Left kidney (tissue), 8 donors: ENCODE data around the gene GRK7. TPM values are rescaled to one million over a fixed set of nuclear protein-coding genes. Genes with fewer than 3 reads are reported as not detected.

ENCODE experiments used
- DNase-seq: peaks from one replicate; pipeline ENCODE4 v3.0.0-alpha.2; 2013
- long read RNA-seq, 8 donors: transcript quantifications; one replicate each; lab custom pipeline, GENCODE V29; 2026
- polyA plus RNA-seq: library from polyadenylated mRNA; unstranded; fragments of 120-200 nt; gene quantifications from one replicate; pipeline ENCODE4 v1.2.1, GENCODE V29; 2013; ENCODE audit not compliant: insufficient read length

The GRK7 gene, protein sequence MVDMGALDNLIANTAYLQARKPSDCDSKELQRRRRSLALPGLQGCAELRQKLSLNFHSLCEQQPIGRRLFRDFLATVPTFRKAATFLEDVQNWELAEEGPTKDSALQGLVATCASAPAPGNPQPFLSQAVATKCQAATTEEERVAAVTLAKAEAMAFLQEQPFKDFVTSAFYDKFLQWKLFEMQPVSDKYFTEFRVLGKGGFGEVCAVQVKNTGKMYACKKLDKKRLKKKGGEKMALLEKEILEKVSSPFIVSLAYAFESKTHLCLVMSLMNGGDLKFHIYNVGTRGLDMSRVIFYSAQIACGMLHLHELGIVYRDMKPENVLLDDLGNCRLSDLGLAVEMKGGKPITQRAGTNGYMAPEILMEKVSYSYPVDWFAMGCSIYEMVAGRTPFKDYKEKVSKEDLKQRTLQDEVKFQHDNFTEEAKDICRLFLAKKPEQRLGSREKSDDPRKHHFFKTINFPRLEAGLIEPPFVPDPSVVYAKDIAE (N-terminal part only)
- 0.18 TPM for polyA plus RNA-seq
- long read RNA-seq, donor 1, result 0 reads
- long read RNA-seq, donor 2, result 0 reads
- long read RNA-seq, donor 3, result 0 reads
- long read RNA-seq, donor 4, result 0 reads
- long read RNA-seq, donor 5, result 0 reads
- long read RNA-seq, donor 6, result 0 reads
- long read RNA-seq, donor 7, result 0 reads
- long read RNA-seq, donor 8, result 0 reads

DNA sequence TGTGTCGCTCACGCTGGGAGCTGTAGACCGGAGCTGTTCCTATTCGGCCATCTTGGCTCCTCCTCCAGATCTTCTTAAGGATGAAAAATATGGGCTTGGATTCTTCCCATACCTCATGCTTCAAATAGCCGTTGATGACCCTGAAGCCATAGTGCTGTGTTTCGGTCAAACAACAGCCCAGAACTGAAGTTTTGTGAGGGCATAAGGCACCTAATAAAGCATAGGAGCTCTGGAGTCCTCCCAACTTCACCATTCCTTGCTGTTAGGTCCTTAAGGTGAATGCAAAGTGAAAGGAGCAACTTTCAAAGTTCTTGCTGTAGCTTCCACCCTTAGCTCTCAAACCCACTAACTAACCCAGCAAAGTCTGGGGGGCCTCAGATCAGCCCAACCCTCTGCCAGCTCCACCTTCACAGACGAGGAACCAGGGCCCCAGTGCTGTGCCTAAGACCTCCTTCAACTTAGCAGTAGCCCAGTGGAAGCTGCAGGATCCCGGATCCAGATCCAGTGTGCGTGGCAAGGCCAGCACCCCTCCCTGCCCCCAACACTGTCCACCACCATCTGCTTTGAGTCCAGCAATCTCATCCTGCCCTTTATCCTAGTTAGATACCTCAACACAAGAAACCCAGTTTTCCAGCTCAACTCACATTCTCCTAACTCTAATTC lies at the start of gene GRK7:
Gene GRK7, plus strand, starts transcription at position 321 of the 663 bp plus-strand sequence. CDS start 14,877 bp downstream, outside the sequence.
- DNase-seq, result no peak

DNA sequence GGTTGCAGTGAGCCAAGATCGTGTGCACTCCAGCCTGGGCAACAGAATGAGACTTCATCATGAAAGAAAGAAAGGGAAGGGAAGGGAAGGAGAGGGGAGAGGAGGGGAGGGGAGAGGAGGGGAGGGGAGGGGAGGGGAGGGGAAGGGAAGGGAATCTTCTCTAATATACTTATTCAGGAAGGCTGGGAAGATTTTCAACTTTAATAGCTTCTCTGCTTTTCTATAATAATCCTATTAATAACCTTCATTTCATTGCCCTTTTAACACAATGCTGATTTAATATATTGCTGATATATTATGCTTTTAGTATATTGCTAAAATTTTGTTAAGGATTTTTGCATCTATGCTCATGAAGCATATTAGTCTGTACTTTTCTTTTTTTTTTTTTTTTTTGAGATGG lies 48.5 kb upstream of the GRK7 start:
- no peak for DNase-seq

- no peak for DNase-seq
Observed at GRCh38 chr3:141722081-141722480, 41.1 kb upstream of the GRK7 start.

DNA sequence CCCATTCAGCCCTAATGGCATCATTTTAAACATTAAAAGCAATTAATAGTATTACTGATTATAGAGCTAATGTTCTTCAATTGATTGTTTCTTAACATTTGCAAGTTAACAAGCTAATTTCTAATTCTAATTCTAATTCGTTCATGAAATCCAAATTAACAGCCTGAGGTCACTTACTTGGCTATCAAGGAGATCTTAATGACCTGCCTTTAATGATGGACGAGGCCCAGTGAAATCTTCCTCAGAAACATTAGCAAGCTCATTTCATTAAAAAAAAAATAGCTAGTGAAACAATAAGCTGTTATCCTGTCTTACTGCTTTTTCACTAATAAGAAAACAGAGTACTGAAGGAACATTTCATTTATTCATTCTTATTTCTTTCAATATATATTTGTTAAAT lies 40.6 kb upstream of the GRK7 start:
- DNase-seq, result no peak

DNA sequence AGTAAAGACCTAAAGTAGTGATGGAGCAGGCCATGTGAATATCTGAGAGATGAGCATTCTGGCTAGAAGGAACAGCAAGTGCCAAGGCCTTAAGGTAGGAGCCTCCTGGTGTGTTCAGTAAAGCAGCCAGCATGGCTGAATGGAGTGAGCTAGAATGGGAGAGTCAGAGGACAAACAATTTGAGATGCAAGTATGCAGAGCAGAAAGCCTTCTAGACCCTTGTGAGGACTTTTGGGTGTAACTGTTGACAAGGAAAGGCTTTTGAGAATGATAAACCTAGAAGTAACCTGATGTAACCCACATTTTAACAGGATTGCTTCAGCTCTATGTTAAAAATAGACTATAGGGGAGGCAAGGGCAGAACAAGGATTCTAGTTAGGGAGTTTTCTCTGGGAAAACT lies 40.0 kb upstream of the GRK7 start:
- DNase-seq, result no peak

DNA sequence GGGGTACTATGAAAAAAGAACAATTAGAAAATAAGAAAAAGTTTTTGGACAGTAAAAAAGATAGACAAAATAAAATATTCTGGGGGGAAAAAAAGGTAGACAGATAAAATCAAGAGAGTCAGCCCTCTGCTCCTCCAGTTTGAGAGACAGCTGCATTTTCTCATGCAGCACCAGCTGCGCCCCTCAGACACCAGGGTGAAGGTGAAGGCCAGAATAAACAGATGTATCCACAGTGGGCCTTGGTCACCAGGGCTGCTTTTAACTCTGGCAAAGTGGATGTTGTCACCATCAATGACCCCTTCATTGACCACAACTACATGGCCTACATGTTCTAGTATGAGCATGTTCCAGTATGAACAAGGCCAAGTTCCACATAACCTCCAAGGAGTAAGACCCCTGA lies 39.0 kb upstream of the GRK7 start:
- DNase-seq, result no peak

DNA sequence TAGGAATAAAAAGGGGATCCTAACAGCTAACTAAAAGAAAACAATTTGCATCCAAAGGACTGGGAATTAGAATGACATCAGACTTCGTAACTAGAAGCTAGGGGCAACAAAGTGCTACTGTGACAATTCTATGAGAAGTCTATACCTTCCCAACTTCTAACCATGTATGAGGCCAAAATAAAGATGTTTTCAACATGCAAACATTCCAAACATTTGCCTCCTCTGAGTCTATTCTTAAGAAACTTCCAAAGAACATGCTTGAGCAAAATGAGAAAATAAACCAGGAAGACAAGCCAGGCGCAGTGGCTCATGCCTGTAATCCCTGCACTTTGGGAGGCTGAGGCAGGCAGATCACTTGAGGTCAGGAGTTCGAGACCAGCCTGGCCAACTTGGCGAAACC lies 38.2 kb upstream of the GRK7 start:
- DNase-seq, result no peak

DNA sequence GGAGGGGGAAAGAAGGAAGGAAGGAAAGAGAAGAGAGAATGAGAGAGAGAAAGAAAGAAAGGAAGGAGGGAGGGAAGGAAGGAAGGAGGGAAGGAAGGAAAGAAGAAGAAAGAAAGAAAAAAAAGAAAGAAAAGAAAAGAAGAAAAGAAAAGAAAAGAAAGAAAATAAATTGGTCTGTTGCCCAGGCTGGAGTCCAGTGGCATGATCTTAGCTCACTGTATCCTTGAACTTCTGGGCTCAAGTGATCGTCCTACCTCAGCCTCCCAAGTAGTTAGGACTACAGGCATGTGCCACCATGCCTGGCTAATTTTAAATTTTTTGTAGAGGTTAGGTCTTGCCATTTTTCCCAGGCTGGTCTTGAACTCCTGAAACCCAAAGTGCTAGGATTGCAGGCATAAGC lies 36.7 kb upstream of the GRK7 start:
- DNase-seq, result no peak

- DNase-seq, result no peak
Observed at GRCh38 chr3:141728355-141728892, 34.8 kb upstream of the GRK7 start.

- no peak for DNase-seq
Observed at GRCh38 chr3:141729240-141729639, 34.0 kb upstream of the GRK7 start.

GRCh38 chr3:141735176-141735575 lies 28.0 kb upstream of the GRK7 start:
- no peak for DNase-seq

DNA sequence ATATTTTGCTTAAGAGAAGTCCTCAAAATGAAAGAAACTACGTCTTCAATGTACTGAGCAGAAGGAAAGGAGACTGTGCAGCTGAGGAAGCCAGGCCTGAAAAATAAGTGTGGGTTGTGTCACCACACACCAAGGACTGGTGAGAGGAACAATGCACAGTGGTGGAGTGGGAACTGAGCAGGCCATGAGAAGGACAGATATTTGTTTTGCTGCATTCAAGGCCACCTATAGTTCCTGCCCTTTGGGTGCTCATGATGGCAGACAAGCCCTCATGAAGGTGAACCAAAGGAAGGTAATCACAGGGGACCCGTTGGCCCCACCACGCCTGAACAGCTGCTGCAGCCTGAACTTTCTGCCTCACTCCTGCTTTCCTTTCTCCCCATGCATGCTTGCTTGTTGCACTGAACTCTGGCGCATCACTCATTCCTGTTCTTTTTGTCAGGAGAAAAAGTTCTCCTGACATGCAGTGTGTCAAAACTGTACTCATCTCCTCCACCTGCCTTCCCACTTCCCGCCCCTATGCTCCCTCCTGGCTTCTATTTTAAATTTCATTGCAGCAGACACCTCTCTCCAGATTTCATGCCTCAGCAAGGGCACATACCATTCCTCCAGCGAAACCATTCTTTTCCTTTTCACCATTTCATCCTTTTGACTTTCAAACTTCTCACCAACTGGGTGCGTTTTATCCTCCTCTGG lies 27.3 kb upstream of the GRK7 start:
- DNase-seq, result no peak

DNA sequence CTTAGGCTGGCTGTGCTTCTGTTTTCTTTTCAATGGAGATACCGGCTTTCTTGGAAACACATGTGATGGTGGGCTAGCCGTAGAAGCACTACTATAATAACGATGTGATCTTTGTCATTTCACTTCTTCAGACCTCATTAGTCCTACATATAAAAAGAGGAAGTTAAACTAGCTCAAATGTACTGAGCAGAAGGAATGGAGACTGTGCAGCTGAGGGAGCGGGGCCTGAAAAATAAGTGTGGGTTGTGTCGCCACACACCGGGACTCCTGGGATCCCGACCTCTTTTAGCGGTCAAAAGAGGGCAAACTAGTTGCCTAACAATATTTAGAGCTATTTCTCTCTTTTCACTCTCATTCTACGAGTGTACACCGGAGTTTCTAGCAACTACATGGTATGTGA lies 26.1 kb upstream of the GRK7 start:
- no peak for DNase-seq

DNA sequence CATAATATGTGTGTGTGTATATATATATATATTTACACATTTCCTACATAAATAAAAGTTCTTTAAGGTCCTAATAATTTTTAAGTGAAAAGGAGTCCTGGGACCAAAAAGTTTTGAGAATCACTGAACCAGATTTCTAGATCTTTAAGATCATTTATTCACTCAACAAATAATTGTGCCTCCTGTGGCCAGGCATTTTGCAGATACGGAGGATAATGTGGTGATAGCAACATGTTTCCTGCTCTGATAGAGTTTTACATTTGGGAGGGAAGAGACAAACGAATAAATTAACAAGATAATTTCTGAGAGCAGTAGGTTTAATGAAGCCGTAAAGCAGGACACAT lies 25.6 kb upstream of the GRK7 start:
- no peak for DNase-seq

DNA sequence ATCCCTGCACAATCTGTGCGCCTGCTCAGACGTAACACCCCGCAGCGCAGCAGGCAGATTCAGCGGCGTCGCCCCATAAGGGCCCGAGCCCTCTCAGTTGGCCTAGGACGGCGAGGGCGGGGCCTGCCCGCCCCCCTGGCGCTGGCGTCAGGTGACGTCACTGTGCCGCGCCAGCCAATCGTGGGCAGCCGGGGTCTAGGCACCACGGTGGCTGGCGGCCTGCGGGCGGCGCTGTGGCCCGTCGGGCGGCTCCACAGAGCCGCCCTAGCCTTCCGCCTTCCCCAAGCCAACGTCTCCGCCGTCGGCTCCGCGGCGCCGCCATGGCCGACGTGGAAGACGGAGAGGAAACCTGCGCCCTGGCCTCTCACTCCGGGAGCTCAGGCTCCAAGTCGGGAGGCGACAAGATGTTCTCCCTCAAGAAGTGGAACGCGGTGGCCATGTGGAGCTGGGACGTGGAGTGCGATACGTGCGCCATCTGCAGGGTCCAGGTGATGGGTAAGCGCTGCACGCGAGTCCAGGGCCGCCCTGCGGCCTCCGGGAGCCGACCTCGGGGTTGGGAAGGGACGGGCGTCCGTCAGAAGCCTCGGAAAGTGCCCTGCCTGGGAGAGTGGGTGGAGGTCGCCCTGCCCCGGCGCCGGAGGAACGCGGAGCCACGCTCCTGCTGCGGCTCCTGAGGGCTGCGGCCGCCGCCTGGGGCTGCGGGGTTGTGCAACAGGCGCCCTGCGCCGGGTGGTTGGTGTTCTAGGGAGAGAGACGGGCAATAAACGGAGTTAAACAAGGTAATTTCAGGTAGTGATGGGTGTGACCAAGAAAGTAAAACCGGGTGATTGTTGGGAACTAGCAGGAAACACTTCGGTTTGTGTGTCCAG lies 25.0 kb upstream of the GRK7 start, which contains the start of gene RNF7:
Gene RNF7, plus strand, starts transcription at position 277 of the 869 bp plus-strand sequence. Its CDS starts 44 bp downstream, at position 321.
- DNase-seq, result peak; percentile 94

DNA sequence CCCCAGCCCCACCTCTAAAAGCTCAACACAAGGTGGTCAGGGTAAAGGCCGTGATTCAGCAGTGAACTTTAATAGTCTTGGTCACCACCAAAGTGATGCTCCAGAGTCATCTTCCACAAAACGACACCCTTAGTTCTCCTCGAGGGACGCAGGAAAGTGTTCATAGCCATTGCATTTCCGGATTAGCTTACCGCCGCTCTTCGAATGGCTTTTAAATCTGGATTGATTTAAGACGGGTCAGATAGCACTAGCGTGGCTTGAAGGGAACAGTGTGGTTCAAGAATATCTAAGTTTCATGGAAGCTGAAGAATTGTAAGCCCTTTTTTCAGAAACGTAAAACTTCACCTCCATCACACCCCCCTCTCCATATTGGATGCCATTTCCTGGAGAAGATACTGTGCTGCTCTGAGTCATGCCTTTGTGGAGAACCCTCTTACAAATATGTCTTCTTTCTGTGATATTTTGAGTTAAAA lies 24.3 kb upstream of the GRK7 start:
- DNase-seq, result peak; percentile 39

- no peak for DNase-seq
Observed at GRCh38 chr3:141739731-141740130, 23.5 kb upstream of the GRK7 start.

DNA sequence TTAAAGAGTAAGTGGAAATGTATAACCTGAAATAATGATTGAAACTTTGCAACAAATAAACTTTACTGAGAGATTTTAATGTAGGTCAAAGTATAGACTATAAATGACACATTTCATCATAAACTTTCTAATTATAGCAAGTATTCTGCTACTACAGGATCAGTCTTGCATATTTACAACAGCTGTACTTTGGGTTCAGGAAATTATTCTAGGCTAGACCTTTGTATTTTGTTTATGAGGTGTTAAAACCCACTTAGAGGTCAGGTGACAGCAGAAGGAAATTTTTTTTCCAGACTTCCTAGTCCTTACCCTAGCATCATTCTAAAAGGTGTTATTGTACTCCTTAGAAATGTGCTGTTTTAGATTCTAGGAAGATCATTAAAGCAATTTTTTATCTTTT lies 22.9 kb upstream of the GRK7 start:
- no peak for DNase-seq

- no peak for DNase-seq
Observed at GRCh38 chr3:141743305-141743704, 19.9 kb upstream of the GRK7 start.

DNA sequence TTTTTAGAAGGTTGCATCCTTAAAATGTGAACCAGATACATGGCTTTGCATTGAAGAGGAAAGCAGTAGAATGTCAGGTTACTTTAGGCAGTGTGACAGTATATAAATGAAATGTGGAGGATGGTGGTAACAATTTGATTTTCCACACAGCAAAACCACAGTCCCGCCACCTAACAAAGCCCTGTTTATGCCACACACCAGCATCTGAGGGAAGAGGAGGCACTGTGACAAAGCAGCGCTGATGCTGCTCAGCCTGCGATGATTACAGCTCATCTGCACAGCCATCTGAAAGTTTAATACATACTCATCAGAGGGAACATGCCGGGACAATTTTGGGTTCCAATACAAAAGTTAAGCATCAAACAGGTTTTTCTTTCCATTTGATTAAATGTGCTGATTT lies 16.2 kb upstream of the GRK7 start:
- no peak for DNase-seq

- DNase-seq, result no peak
Observed at GRCh38 chr3:141753399-141753798, 9.8 kb upstream of the GRK7 start.
